Activated T-cell treated with anti-CD3 and anti-CD28 coated beads for 4 hours (primary cell): ENCODE data around the gene FRMPD2.
"Not testable (repeated sequence)": the region's sequence is repeated elsewhere in the genome, so short reads cannot be mapped to it uniquely, and the experiment has no call there.

Experiments used
- DNase-seq: peaks from one replicate; pipeline ENCODE4 v3.0.0-alpha.2; 2020

Gene FRMPD2

GRCh38 chr10:48249763-48250351, 24.6 kb downstream of the FRMPD2 start:
- DNase-seq, result no peak

DNA sequence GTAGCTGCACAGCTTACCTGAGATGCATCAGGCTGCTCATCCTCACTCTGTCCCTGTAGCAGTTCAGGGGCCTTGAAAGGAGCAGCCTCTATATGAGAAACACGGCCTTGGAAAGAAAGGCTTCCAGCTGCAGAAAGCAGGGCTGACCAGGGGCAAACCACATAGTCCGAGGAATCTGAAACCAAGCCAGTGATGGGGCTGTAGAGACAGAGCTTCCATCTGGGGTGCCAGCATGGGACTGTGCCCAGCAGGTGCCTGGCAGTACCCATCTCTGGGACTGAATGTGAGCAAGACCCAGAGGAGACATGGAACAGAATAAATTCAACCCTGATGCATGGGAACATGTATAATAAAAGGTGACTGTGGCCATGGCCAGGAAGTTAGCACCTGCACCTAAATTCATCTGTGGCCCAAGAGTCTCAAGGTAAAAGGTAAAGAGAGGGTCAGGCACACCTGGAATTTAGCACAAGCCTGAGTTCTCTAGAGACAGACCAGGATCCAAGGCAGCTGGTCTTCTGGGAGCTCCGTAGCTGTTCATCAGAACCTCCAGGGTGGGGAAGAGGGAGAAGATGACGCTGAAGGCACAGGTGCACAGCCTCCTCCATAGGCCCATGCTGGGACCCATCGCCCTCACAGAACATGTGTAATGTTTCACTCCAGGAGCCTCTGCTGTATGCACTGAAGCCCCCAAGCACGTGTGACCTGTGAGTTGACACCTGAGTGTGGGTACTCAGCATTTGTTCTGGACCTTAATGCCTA, 25.3 kb downstream of the FRMPD2 start:
- no peak for DNase-seq

DNA sequence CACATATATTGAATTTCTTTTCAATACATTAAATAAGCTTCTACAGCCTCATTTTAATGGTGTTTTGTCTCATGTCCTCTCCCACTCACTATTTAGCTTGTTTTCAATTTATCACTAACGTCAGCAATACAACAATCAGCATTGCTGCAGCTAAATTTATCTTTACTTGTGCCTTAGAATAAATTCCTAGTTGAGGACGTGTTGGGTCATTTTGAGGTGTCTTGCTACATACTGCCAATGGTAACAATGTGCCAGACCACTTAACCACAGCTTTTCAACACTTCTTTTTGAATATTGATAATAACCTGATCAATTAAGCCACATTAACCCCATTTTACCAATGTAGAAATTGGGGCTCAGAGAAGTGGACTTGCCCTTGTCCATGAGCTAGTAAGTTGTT, 26.0 kb downstream of the FRMPD2 start:
- no peak for DNase-seq

DNA sequence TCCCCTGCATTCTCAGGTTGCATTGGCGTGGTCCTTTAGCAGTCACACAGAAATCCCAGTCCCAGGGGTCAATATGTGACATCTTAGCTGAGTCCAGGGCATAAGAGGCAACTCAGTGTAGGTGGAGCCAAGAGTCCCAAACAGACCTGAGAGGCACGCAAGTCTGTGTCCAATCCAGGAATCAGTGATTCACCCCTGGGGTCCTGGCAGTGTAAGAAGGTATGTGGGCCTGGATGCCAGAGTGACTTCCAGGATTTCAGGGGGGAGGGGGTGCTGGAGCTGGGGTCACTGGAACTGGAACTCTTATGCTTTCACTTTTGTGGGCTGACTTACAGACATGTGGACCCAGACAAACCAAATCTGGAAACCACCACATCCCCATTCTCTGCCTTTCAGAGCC, 26.8 kb downstream of the FRMPD2 start:
- no peak for DNase-seq

DNA sequence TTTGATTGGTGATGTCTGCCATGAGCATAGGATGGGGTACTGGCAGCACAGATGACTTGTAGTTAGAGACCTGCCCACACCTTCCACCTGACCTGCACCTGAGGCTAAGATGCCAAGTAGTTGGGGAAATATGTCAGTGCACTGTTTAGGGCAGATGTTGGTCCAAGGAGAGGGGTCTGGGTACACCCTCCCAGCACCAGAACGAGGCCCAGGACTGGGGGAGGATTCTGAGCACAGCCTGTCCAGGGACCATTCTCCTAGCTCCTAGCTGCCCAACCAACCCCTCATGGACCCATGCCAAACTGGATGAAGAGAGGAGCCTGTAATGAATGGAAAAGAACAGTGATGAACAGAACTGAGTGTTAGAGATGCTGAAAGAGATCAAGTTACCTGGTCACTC, 28.0 kb downstream of the FRMPD2 start:
- DNase-seq, result no peak

GRCh38 chr10:48245977-48246376, 28.5 kb downstream of the FRMPD2 start:
- no peak for DNase-seq

GRCh38 chr10:48243921-48244320, 30.6 kb downstream of the FRMPD2 start:
- DNase-seq, result not testable (repeated sequence)

- DNase-seq, result no peak
Observed at GRCh38 chr10:48243487-48243886, 31.0 kb downstream of the FRMPD2 start.

DNA sequence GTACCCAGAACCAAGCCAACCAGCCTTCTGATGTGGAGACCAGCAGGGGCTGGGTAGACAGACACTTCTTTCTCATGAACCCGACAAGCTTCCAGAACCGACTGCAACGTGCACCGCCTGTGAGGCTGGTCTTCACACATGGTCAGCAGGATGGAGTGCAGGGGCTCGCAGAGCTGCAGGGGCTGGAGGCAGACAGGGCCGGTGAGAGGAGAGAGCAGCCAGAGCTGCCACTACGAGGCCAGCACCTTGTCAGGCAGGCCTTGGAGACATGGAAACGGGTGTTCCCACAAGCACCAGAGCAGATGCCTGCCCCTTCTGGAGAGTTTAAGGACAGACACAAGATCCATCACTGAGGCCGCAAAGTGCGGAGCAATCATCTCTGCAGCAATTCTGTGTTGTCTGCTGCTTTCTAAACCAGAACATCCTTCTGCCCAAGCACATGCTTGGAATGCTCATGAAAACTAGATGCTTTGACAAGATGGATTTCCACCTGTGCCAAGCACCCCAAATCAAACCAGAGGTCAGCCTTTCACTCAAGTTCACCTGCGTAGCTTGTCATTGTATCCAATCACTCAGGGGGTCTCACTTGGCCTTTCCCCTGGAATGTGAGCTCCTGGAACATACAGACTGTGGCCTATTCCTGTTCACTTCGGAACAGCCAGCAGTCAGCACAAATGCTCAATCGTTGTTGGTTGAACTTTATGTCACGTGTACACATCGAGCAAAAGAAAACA, 32.2 kb downstream of the FRMPD2 start:
- DNase-seq, result no peak

DNA sequence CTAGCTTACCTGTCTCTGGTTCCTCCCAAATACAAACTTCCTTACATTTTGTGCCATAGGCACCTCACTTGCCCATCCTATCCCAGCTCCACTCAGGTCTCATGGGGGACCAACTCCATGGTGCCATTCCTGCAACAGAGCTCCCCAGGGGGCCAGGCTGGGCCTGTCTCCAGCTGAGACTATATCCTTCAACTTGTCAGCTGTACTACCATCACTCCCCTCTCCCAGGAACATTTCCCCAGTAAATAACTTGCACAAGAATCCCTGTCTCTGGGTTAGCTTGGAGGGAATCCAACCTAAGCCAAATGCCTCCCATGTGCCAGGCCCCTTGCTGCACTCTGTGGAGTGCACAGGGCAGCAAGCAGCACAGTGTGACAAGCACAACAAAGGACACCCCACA, 33.2 kb downstream of the FRMPD2 start:
- DNase-seq, result no peak

DNA sequence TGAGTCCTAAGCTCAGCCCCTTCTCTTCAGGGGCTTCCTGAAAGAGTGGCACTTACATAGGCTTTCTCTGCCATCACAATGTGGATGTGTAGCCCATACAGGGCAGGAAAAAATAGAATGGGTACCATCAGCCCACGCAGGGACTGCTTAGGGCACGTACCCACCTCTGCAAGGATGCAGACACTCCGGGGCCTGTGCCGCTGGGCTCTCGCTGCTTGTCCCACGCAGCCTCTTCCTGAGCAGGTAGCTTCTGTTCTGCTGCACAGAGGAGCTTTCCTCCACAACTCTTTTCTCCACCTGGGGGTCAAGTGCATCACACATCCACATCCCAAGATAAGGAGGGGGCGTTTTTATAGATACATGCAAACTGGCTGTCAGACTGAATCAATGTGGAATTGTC, 34.3 kb downstream of the FRMPD2 start:
- DNase-seq, result no peak

- no peak for DNase-seq
Observed at GRCh38 chr10:48239618-48240017, 34.9 kb downstream of the FRMPD2 start.

DNA sequence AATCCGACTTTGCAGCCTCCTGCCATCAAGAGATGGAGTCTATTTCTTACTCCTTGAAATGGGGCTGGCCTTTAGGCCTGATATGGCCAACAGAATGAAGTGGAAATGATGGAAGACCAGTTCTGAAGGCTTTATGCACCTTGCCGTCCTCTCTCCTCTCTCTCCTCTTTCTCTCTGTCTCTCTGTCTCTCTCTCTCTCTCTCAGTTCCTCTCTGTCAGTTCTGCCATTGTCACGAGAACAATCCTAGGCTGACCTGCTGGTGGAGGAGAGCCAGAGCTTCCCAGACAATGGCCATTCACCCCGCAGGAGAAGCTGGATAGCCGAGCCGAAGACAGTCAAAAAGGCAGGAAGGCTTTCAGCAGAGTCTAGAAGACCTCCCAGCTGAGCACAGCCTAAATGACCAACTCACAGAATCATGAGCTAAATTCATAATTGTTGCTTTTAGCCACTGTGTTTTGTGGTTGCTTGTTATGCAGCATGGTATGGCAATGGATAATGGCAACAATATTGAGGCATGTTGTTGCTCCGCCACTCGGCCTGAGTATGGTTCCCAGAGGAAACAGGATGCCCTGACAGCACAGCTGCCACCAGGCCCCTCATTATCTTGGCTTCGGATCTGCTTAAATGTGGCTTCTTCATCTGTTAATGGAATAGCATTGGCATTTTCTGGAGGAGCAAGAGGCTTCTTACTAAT, 35.5 kb downstream of the FRMPD2 start:
- no peak for DNase-seq

DNA sequence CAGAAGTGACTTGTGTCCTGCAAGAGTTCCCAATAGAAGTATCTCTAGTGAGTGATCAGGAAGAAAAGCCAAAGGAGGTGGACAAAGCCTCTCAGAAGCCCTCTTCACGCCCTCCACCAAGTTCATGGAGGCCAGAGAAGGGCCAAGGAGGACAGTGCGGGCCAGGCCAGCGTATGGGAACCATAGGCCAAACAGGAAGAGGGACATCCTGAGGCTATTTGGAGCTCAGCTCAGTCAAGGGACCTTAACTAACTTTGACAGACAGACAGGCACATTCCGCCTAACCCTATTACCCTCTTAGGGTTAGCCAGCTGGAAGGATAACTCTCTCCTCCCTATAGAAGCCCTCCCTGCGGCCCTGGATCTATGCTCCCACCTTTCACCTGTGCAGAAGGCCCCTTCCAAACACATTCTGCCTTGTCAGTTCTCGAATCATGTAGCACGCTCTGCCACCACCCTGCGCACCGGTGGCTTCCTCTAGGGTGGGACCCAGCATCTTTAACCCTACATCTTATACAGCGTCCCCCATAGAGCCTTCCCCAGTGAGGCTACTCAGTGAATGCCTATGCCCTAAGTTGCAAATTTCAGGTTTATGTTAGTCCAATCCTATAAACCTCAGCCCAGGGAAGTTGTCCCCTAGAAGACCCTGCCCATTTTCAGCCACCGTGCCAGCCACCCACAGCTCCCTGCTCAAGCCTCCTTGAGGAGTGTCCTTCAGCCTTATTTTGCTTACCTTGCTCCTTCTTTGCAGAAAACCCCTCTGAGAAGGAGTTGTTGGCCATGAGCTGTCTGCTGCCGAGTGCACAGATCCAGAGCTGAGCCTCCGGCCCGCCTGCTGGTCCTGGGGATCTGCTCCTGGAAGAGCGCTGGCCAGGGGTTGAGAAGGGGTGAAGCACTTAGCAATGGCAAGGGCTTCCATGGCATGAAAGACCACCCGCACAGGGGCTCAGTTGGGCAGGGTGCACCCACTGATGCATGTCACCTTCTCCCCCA, 36.9 kb downstream of the FRMPD2 start:
- no peak for DNase-seq

- DNase-seq, result no peak
Observed at GRCh38 chr10:48236199-48236621, 38.3 kb downstream of the FRMPD2 start.

DNA sequence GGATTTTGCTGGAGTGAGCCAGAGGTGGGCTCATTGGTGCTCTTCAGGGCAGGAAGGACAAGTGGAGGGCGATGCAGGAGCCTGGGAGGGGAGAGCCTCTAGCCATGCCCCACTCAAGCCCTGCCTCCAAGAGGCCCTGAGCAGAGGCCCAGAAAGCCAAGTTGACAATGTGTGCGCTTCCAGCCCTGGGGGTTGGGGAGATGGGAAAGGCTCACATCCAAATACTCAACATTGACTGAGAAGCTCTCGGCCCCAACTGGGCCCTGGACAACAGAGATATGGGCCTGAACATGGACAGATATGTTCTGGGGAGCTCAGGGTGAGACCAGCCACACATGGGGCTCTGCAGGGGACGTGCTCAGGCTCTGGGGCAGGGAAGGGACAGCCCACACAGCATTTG, 39.0 kb downstream of the FRMPD2 start:
- no peak for DNase-seq

DNA sequence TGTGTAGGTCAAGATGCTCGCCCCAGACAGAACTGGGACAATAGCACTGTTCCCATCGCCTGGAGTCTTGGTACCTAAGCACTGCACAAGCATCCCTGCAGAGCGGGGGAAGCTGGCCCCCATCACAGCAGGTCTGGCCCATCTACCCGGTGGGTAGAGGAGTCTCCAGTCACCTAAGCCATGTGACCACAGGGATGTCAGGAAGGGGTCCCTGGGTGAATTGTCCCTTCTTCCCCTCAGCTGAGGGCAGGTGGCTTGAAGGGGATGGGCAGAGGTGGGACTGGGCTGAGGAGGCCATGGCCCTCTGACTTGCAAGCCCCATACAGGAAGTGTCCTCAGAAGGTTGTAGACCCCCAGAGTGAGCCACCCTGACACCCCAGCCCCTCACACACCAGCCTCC, 39.7 kb downstream of the FRMPD2 start:
- no peak for DNase-seq

DNA sequence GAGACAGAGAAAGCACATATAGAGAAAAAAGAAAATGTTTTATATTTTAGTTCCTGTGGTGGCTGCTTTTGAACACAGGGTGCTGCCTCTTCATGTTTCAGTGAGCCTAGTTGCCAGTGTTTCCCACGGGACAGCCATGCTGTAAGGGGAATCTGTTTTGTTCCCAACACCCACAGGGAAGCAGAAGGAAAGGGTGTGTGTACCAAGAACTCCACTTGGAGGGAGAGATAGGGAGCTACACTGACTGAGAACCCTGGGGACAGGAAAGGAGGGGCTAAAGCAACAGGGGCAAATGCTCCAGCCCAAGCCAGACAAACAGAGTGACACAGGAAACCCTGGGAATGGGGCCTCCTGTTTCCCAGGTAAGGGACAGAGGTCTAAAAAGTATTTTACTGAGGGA, 40.2 kb downstream of the FRMPD2 start:
- DNase-seq, result no peak

DNA sequence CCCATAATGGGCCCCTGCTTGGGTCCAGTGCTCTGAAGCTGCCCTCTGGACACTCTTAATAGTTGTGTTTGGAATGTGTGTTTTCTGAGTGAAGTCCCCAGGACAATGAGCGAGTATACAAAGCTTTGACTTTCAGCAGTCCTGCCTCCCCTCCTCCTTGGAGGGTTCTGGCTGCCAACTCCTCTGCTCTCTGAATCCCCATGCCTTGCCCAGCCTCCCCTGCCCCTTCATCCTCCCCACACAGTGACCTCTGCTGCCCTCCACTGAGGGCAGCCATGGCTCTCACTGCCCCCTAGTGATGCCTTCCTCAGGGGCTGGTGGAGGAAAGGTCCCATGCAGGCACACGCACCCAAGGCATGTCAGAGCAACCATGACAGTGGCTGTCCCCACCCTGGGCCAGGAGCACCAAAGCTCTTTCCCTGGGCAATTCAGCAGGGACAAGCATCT, 40.9 kb downstream of the FRMPD2 start:
- DNase-seq, result no peak

DNA sequence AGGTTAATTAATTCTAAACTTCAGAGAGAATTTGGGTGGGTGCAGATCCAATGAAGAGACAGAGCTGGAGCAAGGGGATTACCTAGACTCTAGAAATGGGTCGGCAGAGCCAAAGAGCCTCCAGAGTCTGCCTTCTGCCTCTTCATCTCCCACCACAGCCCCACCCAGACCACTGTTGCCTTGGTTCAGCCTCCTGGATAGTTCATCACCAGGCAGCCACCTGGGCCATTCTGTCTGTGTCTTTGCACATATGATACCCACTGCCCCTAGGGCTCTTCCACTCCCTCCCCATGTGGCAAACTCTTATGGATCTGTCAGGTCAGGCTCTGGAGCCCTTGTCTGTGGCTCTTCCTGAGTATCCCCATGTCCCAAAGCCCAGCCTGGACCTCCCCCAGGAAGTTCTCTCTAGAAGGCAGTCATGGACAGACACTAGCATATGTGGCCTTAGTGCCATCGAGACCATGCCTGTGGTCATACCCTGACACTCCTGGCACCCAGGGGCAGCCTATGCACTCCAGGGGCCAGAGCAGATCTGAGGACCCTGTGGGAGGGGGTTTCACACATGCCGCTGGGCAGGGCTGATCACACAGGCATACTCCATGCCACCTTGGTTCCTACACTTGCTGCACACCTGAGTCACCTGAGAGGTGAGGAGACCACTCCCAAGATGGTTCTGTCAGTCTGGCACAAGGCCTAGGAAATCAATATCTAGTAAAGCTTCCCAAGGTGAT, 41.6 kb downstream of the FRMPD2 start:
- no peak for DNase-seq

GRCh38 chr10:48231699-48232315, 42.7 kb downstream of the FRMPD2 start:
- no peak for DNase-seq
